Putamen (tissue), 1 donor: ENCODE results near the gene MYL12A.

ENCODE experiments used
- DNase-seq: peaks from one replicate; pipeline ENCODE4 v3.0.0-alpha.2; 2016; ENCODE audit warnings: low spot score

Gene MYL12A

DNA sequence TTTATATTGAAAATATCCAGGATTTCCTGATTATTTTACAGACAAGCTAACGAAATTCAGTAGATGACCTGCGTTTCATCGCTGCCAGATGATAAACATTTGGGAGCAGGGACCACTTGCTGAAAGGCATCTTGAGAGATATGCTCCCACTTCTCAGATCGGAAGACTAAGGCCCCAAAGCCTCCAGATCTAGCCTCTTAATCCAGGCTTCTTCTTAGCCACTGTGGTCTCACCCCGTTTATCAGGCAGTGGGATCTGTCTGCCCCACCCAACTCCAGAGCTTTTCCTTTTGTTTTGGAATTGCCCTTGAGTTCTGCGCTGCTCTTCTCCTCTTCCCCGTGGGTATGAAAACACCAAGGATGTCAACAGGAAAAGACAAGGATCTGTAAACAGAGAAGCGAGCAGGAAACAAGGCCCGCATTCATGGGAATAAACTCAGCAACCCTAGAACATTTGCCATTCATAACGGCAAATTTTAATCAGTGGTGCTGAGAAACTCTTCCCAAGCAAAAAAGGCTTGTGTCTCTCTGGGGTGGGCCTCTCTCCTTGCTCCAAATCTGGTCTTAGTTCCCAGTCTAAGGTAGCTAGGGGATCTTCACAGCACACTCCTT is 35.8 kb downstream of the MYL12A start:
- peak; percentile 57 for DNase-seq

DNA sequence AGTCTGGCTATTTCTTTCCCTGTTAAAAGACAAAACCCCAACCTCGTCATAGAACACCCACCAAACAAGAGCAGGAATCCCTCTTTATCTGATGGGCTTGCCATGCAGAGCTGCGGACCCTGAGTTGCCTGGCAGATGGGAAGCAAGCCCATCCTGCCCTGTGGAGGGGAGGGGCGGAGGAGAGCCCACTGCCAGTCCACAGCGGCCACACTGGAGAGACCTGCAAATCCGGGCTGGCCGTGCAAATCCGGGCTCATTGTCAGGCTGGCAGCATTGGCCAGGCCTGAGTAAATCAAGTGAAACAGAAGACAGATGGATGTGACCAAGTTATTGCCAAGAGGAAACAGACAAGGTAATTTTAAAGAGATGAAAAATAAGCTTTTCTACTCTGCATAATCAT is 36.3 kb downstream of the MYL12A start:
- peak; percentile 34 for DNase-seq

DNA sequence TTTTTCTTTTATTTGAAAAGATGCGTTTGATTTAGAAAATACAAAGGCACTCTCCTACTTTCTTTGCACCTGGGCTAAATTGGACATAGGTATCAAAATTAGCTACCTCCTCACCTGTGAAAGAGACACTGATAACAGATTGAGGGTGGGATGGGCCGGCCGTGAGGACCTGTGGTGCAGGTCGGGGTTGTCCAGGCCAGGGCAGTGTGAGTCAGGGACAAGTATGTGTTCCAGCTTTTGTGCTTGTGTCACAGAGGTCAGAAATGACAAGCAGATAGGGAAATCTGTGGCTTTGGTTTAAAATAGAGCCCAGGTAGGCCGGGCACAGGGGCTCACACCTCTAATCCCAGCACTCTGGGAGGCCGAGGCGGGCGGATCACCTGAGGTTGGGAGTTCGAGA is 36.9 kb downstream of the MYL12A start:
- DNase-seq, result no peak

DNA sequence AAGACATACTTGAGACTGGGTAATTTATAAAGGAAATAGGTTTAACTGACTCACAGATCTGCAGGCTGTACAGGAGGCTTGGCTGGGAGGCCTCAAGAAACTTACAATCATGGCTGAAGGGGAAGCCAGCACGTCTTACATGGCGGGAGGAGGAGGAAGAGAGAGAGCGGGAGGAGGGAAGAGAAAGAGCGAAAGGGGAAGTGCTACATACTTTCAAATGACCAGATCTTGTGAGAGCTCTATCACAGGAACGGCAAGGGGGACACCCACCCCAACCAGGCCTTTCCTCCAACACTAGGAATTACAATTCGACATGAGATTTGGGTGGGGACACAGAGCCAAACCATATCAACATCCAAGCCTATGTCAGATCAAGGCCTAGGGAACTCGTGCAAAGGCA is 38.6 kb downstream of the MYL12A start:
- DNase-seq, result no peak

DNA sequence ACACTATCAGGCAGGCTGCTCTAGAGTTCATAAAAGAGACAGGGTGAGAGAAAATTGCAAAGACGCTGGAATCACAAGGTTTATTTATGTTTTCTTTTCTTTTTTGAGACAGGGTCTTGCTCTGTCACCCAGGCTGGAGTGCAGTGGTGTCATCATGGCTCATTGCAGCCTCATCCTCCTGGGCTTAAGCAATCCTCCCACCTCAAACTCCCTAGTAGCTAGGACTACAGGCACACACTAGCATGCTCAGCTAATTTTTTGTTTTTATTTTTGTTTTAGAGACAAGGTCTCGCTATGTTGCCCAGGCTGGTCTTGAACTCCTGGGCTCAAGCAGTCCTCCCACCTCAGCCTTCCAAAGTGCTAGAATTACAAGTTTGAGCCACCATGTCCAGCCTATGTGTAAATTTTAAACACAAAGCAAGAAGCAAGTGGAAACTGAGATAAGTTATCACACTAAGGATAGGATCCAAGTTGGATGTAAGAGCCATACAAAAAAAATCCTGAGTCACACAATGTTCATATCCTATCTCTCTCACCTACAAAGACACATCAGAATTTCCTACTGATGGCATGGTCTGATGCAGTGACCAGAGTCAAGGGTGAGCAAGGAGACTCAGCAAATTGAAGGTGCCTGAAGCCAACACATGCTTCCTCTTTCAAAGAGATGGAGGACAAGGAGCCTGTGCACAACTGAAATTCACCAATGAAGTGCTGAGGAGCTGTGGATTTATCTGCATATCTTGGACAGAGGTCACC is 45.8 kb downstream of the MYL12A start:
- no peak for DNase-seq

DNA sequence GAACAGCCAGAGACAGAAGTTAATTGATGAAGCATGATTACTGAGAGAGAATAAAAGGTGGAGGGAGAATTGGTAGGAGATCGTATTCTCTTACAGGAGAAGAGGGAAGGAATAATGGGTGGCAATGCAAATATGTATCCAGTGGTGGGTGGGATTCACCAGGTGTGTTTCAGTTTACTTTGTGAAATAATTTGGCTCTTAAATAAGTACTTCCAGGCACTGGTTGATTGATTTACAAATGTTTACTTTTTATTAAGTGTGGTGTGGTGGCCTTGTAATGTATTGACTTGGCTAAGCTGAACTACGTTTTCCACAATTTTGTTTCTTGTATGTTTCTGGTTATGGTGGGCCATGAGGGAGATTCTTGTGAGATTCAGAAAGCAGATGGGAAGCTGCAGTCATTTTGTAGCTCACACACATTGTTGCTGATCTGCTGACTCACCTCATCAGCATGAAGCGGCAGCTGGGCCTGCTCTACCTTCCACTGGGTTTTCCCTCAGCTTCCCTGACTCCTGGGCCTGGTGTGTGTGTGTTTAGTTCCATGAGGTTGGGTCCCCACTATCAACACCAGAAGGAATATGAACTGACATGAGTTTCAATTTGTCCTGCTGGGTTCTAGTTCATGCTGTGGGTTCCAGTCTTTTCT is 47.0 kb downstream of the MYL12A start:
- no peak for DNase-seq

DNA sequence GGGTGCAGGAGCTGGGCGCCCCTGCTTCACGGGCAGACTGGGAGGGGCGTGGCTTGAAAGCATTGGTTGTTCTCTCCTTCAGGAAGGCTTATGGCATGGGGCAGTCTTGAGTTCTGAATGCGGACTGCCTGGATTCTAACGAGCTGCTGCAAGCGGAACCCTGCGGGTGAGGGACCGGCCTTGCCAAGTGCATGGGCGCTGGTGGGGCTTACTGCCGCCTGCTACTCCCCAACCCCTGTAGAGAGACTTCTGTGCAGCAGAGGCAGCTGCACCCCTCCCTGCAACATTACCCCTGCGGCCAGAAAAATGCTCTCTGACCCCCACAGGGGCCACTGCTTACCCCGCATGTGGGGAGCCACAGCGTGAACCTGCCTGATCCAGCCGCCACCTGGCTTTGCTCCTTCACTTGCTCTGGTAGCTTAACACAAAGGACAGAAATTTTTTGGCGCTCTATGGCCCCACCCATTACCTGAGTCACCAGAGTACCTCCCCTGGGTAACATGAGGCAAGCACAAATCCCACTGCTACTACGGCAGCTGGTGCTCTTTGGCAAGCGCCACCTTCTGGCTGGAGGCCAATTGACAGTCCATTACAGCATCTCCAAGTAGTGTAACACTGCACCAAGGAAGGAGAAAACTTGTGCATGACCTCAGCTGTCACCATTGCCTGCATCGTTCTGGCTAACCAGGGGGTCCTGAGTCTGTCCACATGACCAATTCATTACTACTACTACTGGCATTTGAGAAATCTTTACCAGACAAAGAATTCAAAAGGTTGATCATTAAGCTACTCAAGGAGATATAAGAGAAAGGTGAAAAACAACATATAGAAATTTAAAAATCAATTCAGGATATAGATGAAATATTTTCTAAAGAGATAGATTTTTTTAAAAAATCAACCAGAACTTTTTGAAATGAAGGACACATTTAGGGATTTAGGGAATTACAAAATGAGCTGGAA is 49.7 kb downstream of the MYL12A start:
- DNase-seq, result peak; percentile 82

DNA sequence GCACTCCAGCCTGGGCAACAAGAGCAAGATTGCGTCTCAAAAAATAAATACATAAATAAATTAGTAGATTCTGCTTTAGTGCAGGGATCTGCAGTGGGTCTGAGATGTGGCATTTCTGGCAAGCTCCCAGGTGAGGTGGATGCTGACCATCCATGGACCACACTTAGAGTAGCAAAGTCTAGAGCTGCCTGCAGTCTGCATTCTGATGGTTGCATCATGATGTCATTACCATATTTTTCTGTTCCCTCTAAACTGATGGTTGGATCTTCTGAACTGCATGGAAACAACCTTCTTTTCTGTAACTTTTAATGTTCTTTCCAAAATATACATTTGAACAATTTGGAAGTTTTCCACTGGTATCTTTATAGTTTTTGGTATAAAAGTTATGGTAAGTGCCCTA is 57.2 kb downstream of the MYL12A start:
- no peak for DNase-seq

DNA sequence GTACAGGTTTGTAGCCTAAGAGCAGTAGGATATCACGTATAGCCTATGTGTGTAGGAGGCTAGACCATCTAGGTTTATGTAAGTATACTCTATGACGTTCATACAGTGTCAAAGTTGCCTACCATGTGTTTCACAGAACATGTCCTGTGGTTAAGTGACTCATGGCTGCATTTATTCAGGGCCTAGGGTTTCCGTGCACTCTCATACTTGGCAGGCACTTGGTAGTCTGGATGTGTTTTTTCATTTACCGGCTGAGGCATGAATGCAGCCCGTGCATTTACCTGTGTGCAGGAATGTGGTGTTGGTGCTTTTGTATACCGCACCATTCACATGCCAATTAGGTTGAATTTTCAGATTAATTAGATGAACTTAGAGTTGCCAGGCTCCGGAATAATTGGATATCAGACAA is 57.8 kb downstream of the MYL12A start:
- DNase-seq, result no peak
